ENCODE measurements around the gene LRRC43. TPM values are rescaled to one million over a fixed set of nuclear protein-coding genes. Genes with fewer than 3 reads are reported as not detected.
A peak's percentile ranks its signal among the peaks of the same experiment; 100 is the strongest.

The LRRC43 gene
- total and polyA plus RNA-seq, 10 of the 15 experiments (the other 5 are each of a cell fraction or from before 2014, with no cell fraction given) = 0.23 TPM; not detected in 9

DNA sequence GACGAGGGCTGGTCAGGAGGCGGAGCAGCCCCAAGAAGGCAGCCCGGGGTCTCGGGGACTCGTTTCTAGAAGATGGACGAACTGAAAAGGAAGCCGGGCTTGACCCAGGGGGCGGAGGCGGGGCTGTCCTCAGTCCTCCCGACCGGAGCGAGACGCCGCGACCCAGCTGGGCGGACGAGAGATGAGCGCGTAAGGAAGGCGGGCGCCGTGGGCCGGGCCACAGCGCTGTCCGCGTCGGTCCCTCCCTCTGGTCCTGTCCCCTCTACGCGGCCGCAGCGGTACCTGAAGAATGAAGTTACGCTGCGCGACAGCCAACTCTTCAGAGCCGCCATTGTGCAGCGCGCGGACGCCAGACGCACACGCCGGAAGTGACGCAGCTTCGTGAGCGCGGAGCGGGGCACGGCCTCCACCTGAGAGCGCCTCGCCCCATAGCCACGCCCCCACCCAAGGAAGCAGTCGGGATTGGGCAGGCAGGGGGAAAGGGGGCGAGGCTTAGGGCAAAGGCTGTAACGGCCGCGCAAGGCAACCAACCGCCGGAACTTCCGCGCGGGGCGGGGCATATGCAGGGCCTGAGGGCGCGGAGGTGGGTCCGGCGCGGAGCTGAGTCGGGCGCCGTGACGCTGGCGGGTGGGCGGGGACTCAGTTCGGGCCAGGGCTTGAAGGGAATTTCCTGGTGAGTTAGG lies 42.9 kb downstream of the LRRC43 start, which contains the start of gene DIABLO (continued):
- TF ChIP-seq PRDM15 (CRISPR knock-in tag; IDR thresholded peaks at IDR 0.05) (no peak), NRF1 (conservative IDR thresholded peaks at IDR 0.05; ENCODE audit: low read depth, low read length) (peak; percentile 49), ETV6 (conservative IDR thresholded peaks at IDR 0.05 in 1 of 2, IDR thresholded peaks at IDR 0.05 in 1 of 2; ENCODE audit: borderline replicate concordance in 1 of 2, low read depth in 1 of 2) (no peak), STAT3 (IDR thresholded peaks at IDR 0.05; ENCODE audit: low read depth, low read length) (no peak), MEF2A (IDR thresholded peaks at IDR 0.05; ENCODE audit: insufficient read depth, low read depth, low read length) (no peak), ZNF592 (IDR thresholded peaks at IDR 0.05) (no peak), PML (IDR thresholded peaks at IDR 0.05; ENCODE audit: low read length) (peak; percentile 67; the same call in 1 of the 2 replicates), EP300 (IDR thresholded peaks at IDR 0.05; ENCODE audit: borderline replicate concordance in 1 of 2, control insufficient read depth in 1 of 2, low read depth in 2 of 2, low read length in 2 of 2) (no peak; a peak in 1 of 4 replicates), HSF1 (IDR thresholded peaks at IDR 0.05; ENCODE audit: low read depth, low read length) (no peak), POLR2A (IDR thresholded peaks at IDR 0.05; ENCODE audit: low read depth, low read length) (peak; percentile 99), GABPA (IDR thresholded peaks at IDR 0.05; ENCODE audit: low read depth) (peak; percentile 86), YBX1 (IDR thresholded peaks at IDR 0.05) (no peak), CHD1 (IDR thresholded peaks at IDR 0.05; ENCODE audit: low read depth, low read length) (no peak)
- TF ChIP-seq, protein P1, sequence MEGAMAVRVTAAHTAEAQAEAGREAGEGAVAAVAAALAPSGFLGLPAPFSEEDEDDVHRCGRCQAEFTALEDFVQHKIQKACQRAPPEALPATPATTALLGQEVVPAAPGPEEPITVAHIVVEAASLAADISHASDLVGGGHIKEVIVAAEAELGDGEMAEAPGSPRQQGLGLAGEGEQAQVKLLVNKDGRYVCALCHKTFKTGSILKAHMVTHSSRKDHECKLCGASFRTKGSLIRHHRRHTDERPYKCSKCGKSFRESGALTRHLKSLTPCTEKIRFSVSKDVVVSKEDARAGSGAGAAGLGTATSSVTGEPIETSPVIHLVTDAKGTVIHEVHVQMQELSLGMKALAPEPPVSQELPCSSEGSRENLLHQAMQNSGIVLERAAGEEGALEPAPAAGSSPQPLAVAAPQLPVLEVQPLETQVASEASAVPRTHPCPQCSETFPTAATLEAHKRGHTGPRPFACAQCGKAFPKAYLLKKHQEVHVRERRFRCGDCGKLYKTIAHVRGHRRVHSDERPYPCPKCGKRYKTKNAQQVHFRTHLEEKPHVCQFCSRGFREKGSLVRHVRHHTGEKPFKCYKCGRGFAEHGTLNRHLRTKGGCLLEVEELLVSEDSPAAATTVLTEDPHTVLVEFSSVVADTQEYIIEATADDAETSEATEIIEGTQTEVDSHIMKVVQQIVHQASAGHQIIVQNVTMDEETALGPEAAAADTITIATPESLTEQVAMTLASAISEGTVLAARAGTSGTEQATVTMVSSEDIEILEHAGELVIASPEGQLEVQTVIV (IDR thresholded peaks at IDR 0.05; ENCODE audit: borderline replicate concordance, partially characterized antibody) = peak; percentile 22
- TF ChIP-seq, protein P2, sequence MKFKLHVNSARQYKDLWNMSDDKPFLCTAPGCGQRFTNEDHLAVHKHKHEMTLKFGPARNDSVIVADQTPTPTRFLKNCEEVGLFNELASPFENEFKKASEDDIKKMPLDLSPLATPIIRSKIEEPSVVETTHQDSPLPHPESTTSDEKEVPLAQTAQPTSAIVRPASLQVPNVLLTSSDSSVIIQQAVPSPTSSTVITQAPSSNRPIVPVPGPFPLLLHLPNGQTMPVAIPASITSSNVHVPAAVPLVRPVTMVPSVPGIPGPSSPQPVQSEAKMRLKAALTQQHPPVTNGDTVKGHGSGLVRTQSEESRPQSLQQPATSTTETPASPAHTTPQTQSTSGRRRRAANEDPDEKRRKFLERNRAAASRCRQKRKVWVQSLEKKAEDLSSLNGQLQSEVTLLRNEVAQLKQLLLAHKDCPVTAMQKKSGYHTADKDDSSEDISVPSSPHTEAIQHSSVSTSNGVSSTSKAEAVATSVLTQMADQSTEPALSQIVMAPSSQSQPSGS (IDR thresholded peaks at IDR 0.05; ENCODE audit: low read length) = no peak

All from GM12878 (cell line).